ENCODE results near the gene ST6GALNAC4. TPM values are rescaled to one million over a fixed set of nuclear protein-coding genes. Genes with fewer than 3 reads are reported as not detected.

Gene ST6GALNAC4
- total RNA-seq, 1 experiment from 2014 or later = 38.0 TPM

DNA sequence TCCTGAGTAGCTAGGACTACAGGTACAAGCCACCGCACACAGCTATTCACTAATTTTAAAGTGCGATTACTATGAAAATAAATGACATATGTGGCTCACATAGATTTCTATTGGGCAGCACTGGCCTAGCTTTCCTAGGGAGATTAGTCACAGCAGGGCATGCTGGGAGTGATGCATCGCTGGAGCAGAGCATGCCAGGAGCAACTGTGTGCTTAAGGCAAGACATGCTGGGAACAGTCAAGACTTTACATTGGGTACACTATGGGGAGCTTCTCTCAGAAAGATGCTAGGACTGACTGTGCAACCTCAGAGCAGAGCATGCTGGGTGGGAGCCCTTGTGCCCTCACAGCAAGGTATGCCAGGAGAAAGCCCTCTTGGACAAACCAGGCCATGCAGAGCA is 26.8 kb downstream of the ST6GALNAC4 start:
- intact Hi-C loops (cut with micrococcal nuclease; ENCODE audit: unreplicated experiment) (no loop called here), in situ Hi-C loops (cut with HindIII; ENCODE audit: low pct_unique_long_range_greater_than_20kb, low sequenced_read_pairs) (no loop called here)
- no peak overlapping the region for H3K27ac ChIP-seq (ENCODE audit: low read length)
- ATAC-seq (no peak), DNase-seq (ENCODE audit: low read depth, low spot score) (no peak)
- no peak for TF ChIP-seq TCF7L2 (IDR thresholded peaks at IDR 0.05; ENCODE audit: low read depth, low read length)
- BruUV-seq (replicated peaks) = no TSS peak
- no peak overlapping the region for H3K4me3 ChIP-seq (ENCODE audit: low read depth in 2 of 2, low read length in 2 of 2)
- peaks cover 7% of the 10 kb centered on the region; the same call in 1 of the 2 replicates for H3K36me3 ChIP-seq (ENCODE audit: control insufficient read depth, insufficient read depth, low read length)
- POLR2A ChIA-PET = interaction anchor here (0.5 kb wide), 1 partner anchor 73 kb away, joined by 3 read pairs; no protein-coding TSS in a partner anchor
- CTCF ChIA-PET = no interaction called here
- peaks cover 13% of the 10 kb centered on the region for H3K4me1 ChIP-seq (ENCODE audit: control insufficient read depth, insufficient read depth, low read length)
- H3K9me3 ChIP-seq (ENCODE audit: control insufficient read depth, insufficient read depth, low read depth, low read length) = no peaks in the 10 kb centered on the region; the same call in 1 of the 2 replicates
- H3K27me3 ChIP-seq (ENCODE audit: control insufficient read depth, insufficient read depth, low read length) = no peaks in the 10 kb centered on the region

DNA sequence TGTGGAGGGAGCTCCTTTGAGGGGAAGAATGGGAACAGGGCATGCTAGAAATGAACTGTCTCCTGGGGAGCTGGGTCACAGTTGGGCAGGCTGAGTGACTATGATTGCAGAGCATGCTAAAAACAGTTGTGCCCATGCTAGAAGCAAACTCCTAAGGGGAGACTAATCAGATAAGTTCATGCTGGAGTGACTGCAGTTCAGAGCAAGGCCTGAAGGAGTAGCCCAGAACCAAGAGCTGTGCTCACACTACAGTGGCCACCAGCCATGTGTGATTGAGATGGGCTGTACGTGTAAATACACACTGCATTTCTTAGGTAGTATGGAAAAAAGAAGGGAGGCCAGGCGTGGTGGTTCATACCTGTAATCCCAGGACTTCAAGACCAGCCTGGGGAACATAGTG is 29.0 kb downstream of the ST6GALNAC4 start:
- TF ChIP-seq, protein P1, sequence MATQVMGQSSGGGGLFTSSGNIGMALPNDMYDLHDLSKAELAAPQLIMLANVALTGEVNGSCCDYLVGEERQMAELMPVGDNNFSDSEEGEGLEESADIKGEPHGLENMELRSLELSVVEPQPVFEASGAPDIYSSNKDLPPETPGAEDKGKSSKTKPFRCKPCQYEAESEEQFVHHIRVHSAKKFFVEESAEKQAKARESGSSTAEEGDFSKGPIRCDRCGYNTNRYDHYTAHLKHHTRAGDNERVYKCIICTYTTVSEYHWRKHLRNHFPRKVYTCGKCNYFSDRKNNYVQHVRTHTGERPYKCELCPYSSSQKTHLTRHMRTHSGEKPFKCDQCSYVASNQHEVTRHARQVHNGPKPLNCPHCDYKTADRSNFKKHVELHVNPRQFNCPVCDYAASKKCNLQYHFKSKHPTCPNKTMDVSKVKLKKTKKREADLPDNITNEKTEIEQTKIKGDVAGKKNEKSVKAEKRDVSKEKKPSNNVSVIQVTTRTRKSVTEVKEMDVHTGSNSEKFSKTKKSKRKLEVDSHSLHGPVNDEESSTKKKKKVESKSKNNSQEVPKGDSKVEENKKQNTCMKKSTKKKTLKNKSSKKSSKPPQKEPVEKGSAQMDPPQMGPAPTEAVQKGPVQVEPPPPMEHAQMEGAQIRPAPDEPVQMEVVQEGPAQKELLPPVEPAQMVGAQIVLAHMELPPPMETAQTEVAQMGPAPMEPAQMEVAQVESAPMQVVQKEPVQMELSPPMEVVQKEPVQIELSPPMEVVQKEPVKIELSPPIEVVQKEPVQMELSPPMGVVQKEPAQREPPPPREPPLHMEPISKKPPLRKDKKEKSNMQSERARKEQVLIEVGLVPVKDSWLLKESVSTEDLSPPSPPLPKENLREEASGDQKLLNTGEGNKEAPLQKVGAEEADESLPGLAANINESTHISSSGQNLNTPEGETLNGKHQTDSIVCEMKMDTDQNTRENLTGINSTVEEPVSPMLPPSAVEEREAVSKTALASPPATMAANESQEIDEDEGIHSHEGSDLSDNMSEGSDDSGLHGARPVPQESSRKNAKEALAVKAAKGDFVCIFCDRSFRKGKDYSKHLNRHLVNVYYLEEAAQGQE (IDR thresholded peaks at IDR 0.05; ENCODE audit: insufficient read depth in 1 of 2, low read depth in 2 of 2, low read length in 1 of 2) = no peak
- TF ChIP-seq TCF7L2 (IDR thresholded peaks at IDR 0.05; ENCODE audit: low read depth, low read length) = no peak
- TF ChIP-seq, protein P2, sequence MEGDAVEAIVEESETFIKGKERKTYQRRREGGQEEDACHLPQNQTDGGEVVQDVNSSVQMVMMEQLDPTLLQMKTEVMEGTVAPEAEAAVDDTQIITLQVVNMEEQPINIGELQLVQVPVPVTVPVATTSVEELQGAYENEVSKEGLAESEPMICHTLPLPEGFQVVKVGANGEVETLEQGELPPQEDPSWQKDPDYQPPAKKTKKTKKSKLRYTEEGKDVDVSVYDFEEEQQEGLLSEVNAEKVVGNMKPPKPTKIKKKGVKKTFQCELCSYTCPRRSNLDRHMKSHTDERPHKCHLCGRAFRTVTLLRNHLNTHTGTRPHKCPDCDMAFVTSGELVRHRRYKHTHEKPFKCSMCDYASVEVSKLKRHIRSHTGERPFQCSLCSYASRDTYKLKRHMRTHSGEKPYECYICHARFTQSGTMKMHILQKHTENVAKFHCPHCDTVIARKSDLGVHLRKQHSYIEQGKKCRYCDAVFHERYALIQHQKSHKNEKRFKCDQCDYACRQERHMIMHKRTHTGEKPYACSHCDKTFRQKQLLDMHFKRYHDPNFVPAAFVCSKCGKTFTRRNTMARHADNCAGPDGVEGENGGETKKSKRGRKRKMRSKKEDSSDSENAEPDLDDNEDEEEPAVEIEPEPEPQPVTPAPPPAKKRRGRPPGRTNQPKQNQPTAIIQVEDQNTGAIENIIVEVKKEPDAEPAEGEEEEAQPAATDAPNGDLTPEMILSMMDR (IDR thresholded peaks at IDR 0.05) = no peak
- no peak for TF ChIP-seq POLR2AphosphoS5 (IDR thresholded peaks at IDR 0.05; ENCODE audit: low read depth, low read length)
- no peak for TF ChIP-seq SIN3A (IDR thresholded peaks at IDR 0.05; ENCODE audit: borderline replicate concordance, insufficient read depth, low read depth, low read length)
- Histone ChIP-seq H3K4me3 (ENCODE audit: low read depth in 2 of 2, low read length in 2 of 2) (no peak overlapping the region), H3K36me3 (ENCODE audit: control insufficient read depth, insufficient read depth, low read length) (no peaks in the 10 kb centered on the region), H3K4me1 (ENCODE audit: control insufficient read depth, insufficient read depth, low read length) (peaks cover 26% of the 10 kb centered on the region), H3K27me3 (ENCODE audit: control insufficient read depth, insufficient read depth, low read length) (no peaks in the 10 kb centered on the region), H3K27ac (ENCODE audit: low read length) (no peak overlapping the region), H3K9me3 (ENCODE audit: control insufficient read depth, insufficient read depth, low read depth, low read length) (no peaks in the 10 kb centered on the region)
- no TSS peak for BruUV-seq (replicated peaks)
- POLR2A ChIA-PET = no interaction called here
- intact Hi-C loops (cut with micrococcal nuclease; ENCODE audit: unreplicated experiment) (no loop called here), in situ Hi-C loops (cut with HindIII; ENCODE audit: low pct_unique_long_range_greater_than_20kb, low sequenced_read_pairs) (no loop called here)
- CTCF ChIA-PET = interaction anchor here (0.6 kb wide), 1 partner anchor 95 kb away, joined by 3 read pairs; no protein-coding TSS in a partner anchor
- DNase-seq (ENCODE audit: low read depth, low spot score) (no peak), ATAC-seq (peak; percentile 65)

DNA sequence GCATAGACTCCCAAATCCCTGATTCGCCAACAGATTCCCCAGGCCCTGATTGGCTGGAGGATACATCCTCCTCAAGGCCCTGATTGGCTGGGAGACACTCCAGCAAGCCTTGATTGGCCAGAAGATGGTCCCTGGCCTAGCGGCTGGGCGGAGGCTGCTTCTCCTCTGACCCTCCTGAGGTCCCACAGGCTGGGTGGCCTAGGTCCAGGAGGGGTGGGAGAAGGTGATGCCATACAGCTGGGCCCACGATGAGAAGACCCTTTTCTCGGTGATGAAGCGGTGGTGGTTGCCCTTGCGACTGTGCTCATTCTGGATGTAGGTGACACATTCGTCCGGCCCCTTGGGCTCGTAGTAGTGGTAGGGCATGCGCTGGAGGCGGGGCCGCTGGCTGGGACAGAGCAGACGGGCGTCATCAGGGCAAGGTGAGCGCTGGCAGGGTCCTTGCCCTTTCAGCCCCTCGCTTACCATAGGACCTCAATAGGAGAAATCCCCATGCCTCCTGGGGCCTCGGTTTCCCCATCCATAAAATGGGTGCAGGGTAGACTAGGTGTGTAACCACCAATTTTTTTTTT is 30.4 kb downstream of the ST6GALNAC4 start:
- in situ Hi-C loops (cut with HindIII; ENCODE audit: low pct_unique_long_range_greater_than_20kb, low sequenced_read_pairs) = no loop called here
- no peaks in the 10 kb centered on the region for H3K27me3 ChIP-seq (ENCODE audit: control insufficient read depth, insufficient read depth, low read length)
- H3K4me1 ChIP-seq (ENCODE audit: control insufficient read depth, insufficient read depth, low read length) = peaks cover 26% of the 10 kb centered on the region
- H3K4me3 ChIP-seq (ENCODE audit: low read depth in 2 of 2, low read length in 2 of 2) = no peak overlapping the region
- CTCF ChIA-PET = no interaction called here
- 0 out of 2 replicates have a peak, but pooled peaks have one; percentile 23 for ATAC-seq
- H3K27ac ChIP-seq (ENCODE audit: low read length) = peak overlapping the region; percentile 3; the same call in 1 of the 2 replicates
- H3K9me3 ChIP-seq (ENCODE audit: control insufficient read depth, insufficient read depth, low read depth, low read length) = no peaks in the 10 kb centered on the region
- no peak for DNase-seq (ENCODE audit: low read depth, low spot score)
- H3K36me3 ChIP-seq (ENCODE audit: control insufficient read depth, insufficient read depth, low read length) = no peaks in the 10 kb centered on the region
- TF ChIP-seq POLR2AphosphoS5 (IDR thresholded peaks at IDR 0.05; ENCODE audit: low read depth, low read length) = no peak
- TF ChIP-seq, protein P1 (IDR thresholded peaks at IDR 0.05; ENCODE audit: insufficient read depth in 1 of 2, low read depth in 2 of 2, low read length in 1 of 2) = no peak
- TF ChIP-seq TCF7L2 (IDR thresholded peaks at IDR 0.05; ENCODE audit: low read depth, low read length) = no peak
- no peak for TF ChIP-seq SIN3A (IDR thresholded peaks at IDR 0.05; ENCODE audit: borderline replicate concordance, insufficient read depth, low read depth, low read length)
- TF ChIP-seq, protein P2 (IDR thresholded peaks at IDR 0.05) = no peak
- intact Hi-C loops (cut with micrococcal nuclease; ENCODE audit: unreplicated experiment) = no loop called here
- POLR2A ChIA-PET = no interaction called here
- no TSS peak for BruUV-seq (replicated peaks)

All from Panc1 (cell line).